Peyer's patch (tissue), 4 donors: ENCODE data around the gene P2RX7. TPM values are rescaled to one million over a fixed set of nuclear protein-coding genes. Genes with fewer than 3 reads are reported as not detected.
"Not testable (repeated sequence)": the region's sequence is repeated elsewhere in the genome, so short reads cannot be mapped to it uniquely, and the experiment has no call there.

Experiments used
- DNase-seq, 3 donors: peaks; one replicate each; pipeline ENCODE4 v3.0.0-alpha.2; 2017 to 2019
- H3K27ac ChIP-seq, 4 donors: fragments of 200-600 bp; sonication (generic); one replicate each; pipeline ENCODE4 v1.5.1; 2016 to 2019
- H3K27me3 ChIP-seq, 2 donors: fragments of 200-600 bp; sonication (generic); one replicate each; pipeline ENCODE4 v1.5.1; 2019
- H3K36me3 ChIP-seq, 3 donors: fragments of 200-600 bp; sonication (generic); one replicate each; pipeline ENCODE4 v1.5.1; 2016 to 2019
- H3K4me1 ChIP-seq, 4 donors: fragments of 200-600 bp; sonication (generic); one replicate each; pipeline ENCODE4 v1.5.1; 2016 to 2019
- H3K4me3 ChIP-seq, 4 donors: fragments of 200-600 bp; sonication (generic); 1 replicate in 3 of 4; 2 replicates in 1 of 4; pipeline ENCODE4 v1.5.1; 2016 to 2019; ENCODE audit warnings: mild to moderate bottlenecking in 1 of 4
- H3K9me3 ChIP-seq, 4 donors: fragments of 200-600 bp; sonication (generic); one replicate each; pipeline ENCODE4 v1.5.1; 2016 to 2019; ENCODE audit warnings: mild to moderate bottlenecking in 1 of 4
- CTCF ChIP-seq, 6 experiments: fragments of 450-650 bp in 4 of 6; fragments of 200-600 bp in 2 of 6; sonication (generic) in 1 of 6; IDR thresholded peaks; one replicate each; pipeline ENCODE4 v1.5.1; 2017 to 2019; ENCODE audit warnings: antibody characterized with exemption in 6 of 6, mild to moderate bottlenecking in 3 of 6, moderate library complexity in 1 of 6
- POLR2A ChIP-seq, 2 donors: fragments of 450-650 bp; IDR thresholded peaks; one replicate each; pipeline ENCODE4 v1.5.1; 2017; ENCODE audit warnings: antibody characterized with exemption in 2 of 2, mild to moderate bottlenecking in 2 of 2, moderate library complexity in 2 of 2
- total RNA-seq, 4 donors: library from RNA; depleted of rRNA; stranded (reverse); fragments of >200 nt; gene quantifications; one replicate each; pipeline ENCODE4 v1.1.0, GENCODE V29; 2016

The P2RX7 gene
- total RNA-seq, 4 donors from 2014 or later: 1.0 to 9.1 (median 1.7) TPM; not detected in 1

GRCh38 chr12:121156365-121156764 is 23.7 kb downstream of the P2RX7 start:
- TF ChIP-seq POLR2A (IDR thresholded peaks at IDR 0.05): no peak
- no peak for TF ChIP-seq CTCF (IDR thresholded peaks at IDR 0.05)

GRCh38 chr12:121158085-121158484 is 25.4 kb downstream of the P2RX7 start:
- no peaks in the 10 kb centered on the region for H3K4me1 ChIP-seq
- H3K9me3 ChIP-seq: peaks cover 0 to 3% (median 0%) of the 10 kb centered on the region in 4 donors
- H3K36me3 ChIP-seq: peaks cover 0 to 5% (median 0%) of the 10 kb centered on the region in 3 donors
- H3K27me3 ChIP-seq: no peaks in the 10 kb centered on the region
- H3K27ac ChIP-seq: no peak overlapping the region
- no peak overlapping the region for H3K4me3 ChIP-seq
- TF ChIP-seq POLR2A (IDR thresholded peaks at IDR 0.05): no peak
- no peak for TF ChIP-seq CTCF (IDR thresholded peaks at IDR 0.05)
- no peak for DNase-seq

More at GRCh38 chr12:121156365-121156764, 23.7 kb downstream of the P2RX7 start:
- Histone ChIP-seq H3K36me3 (peaks cover 0 to 5% (median 0%) of the 10 kb centered on the region in 3 donors), H3K27ac (no peak overlapping the region), H3K4me3 (no peak overlapping the region), H3K9me3 (peaks cover 0 to 3% (median 0%) of the 10 kb centered on the region in 4 donors), H3K27me3 (no peaks in the 10 kb centered on the region), H3K4me1 (no peaks in the 10 kb centered on the region)
- no peak for DNase-seq

GRCh38 chr12:121158728-121159351 is 26.2 kb downstream of the P2RX7 start:
- H3K4me1 ChIP-seq, H3K27ac ChIP-seq, DNase-seq, H3K36me3 ChIP-seq, H3K27me3 ChIP-seq, H3K4me3 ChIP-seq, H3K9me3 ChIP-seq: not testable (repeated sequence)

GRCh38 chr12:121159467-121160307 is 27.0 kb downstream of the P2RX7 start:
- no peak for TF ChIP-seq POLR2A (IDR thresholded peaks at IDR 0.05)
- no peak for TF ChIP-seq CTCF (IDR thresholded peaks at IDR 0.05)
- Histone ChIP-seq H3K36me3 (peaks cover 0 to 5% (median 0%) of the 10 kb centered on the region in 3 donors), H3K27me3 (no peaks in the 10 kb centered on the region), H3K27ac (no peak overlapping the region), H3K9me3 (peaks cover 0 to 3% (median 0%) of the 10 kb centered on the region in 4 donors), H3K4me1 (no peaks in the 10 kb centered on the region), H3K4me3 (no peak overlapping the region)
- DNase-seq: no peak

- Histone ChIP-seq H3K27ac (no peak overlapping the region), H3K4me1 (no peaks in the 10 kb centered on the region), H3K36me3 (peaks cover 0 to 5% (median 0%) of the 10 kb centered on the region in 3 donors), H3K27me3 (no peaks in the 10 kb centered on the region), H3K9me3 (peaks cover 0 to 3% (median 0%) of the 10 kb centered on the region in 4 donors), H3K4me3 (no peak overlapping the region)
- DNase-seq: no peak
- TF ChIP-seq CTCF (IDR thresholded peaks at IDR 0.05) (no peak), POLR2A (IDR thresholded peaks at IDR 0.05) (no peak)
Measured at GRCh38 chr12:121162384-121162783, 29.7 kb downstream of the P2RX7 start.

- no peak overlapping the region for H3K27ac ChIP-seq
- H3K4me1 ChIP-seq: no peaks in the 10 kb centered on the region
- no peak overlapping the region for H3K4me3 ChIP-seq
- no peaks in the 10 kb centered on the region for H3K27me3 ChIP-seq
- TF ChIP-seq CTCF (IDR thresholded peaks at IDR 0.05): no peak
- no peak for TF ChIP-seq POLR2A (IDR thresholded peaks at IDR 0.05)
- H3K9me3 ChIP-seq: peaks cover 0 to 1% (median 0%) of the 10 kb centered on the region in 4 donors
- H3K36me3 ChIP-seq: peaks cover 0 to 2% (median 0%) of the 10 kb centered on the region in 3 donors
- no peak for DNase-seq
Measured at GRCh38 chr12:121162985-121163384, 30.3 kb downstream of the P2RX7 start.

GRCh38 chr12:121164839-121165238 is 32.2 kb downstream of the P2RX7 start:
- not testable (repeated sequence) for H3K9me3 ChIP-seq, H3K4me1 ChIP-seq, H3K4me3 ChIP-seq, H3K27ac ChIP-seq, H3K27me3 ChIP-seq, DNase-seq, H3K36me3 ChIP-seq
